Spleen (tissue), 11 donors: ENCODE measurements around the gene MED23. TPM values are rescaled to one million over a fixed set of nuclear protein-coding genes. Genes with fewer than 3 reads are reported as not detected.

Source experiments
- DNase-seq: peaks from one replicate; pipeline ENCODE4 v3.0.0-alpha.2; 2020
- H3K27ac ChIP-seq, 8 donors: fragments of 200-600 bp; sonication (generic) in 7 of 8; 1 replicate in 4 of 8; 2 replicates in 4 of 8; pipeline versions ENCODE4 v1.5.0 to v1.8.0; 2016 to 2021; ENCODE audit warnings: inconsistent platforms in 4 of 8, mild to moderate bottlenecking in 4 of 8, moderate library complexity in 1 of 8
- H3K27me3 ChIP-seq, 7 donors: fragments of 200-600 bp; sonication (generic) in 6 of 7; replicated peaks in 1 of 7; 1 replicate in 4 of 7; 2 replicates in 3 of 7; pipeline versions ENCODE4 v1.5.0 to v1.8.0; 2016 to 2021; ENCODE audit warnings: inconsistent platforms in 3 of 7, mild to moderate bottlenecking in 1 of 7
- H3K36me3 ChIP-seq, 6 donors: fragments of 200-600 bp; sonication (generic) in 5 of 6; 1 replicate in 4 of 6; 2 replicates in 2 of 6; pipeline versions ENCODE4 v1.5.0 to v1.8.0; 2016 to 2021; ENCODE audit warnings: inconsistent platforms in 2 of 6
- H3K4me1 ChIP-seq, 6 donors: fragments of 200-600 bp; sonication (generic) in 5 of 6; 1 replicate in 3 of 6; 2 replicates in 3 of 6; pipeline versions ENCODE4 v1.5.0 to v1.8.0; 2016 to 2021; ENCODE audit warnings: inconsistent platforms in 3 of 6
- H3K4me3 ChIP-seq, 8 donors: fragments of 200-600 bp; sonication (generic) in 7 of 8; 1 replicate in 4 of 8; 2 replicates in 4 of 8; pipeline versions ENCODE4 v1.5.0 to v1.8.0; 2016 to 2021; ENCODE audit warnings: inconsistent platforms in 4 of 8, mild to moderate bottlenecking in 4 of 8, moderate library complexity in 2 of 8
- H3K9me3 ChIP-seq, 8 donors: fragments of 200-600 bp; sonication (generic) in 7 of 8; 1 replicate in 4 of 8; 2 replicates in 4 of 8; pipeline versions ENCODE4 v1.5.0 to v1.8.0; 2016 to 2021; ENCODE audit warnings: inconsistent platforms in 4 of 8
- POLR2A ChIP-seq, 3 donors: fragments of 450-650 bp; IDR thresholded peaks; one replicate each; pipeline ENCODE4 v1.5.1; 2017; ENCODE audit warnings: antibody characterized with exemption in 3 of 3, mild to moderate bottlenecking in 1 of 3
- POLR2AphosphoS5 ChIP-seq, 3 donors: sonication (generic); formaldehyde crosslinking; IDR thresholded peaks; one replicate each; pipeline ENCODE4 v1.5.1; 2017; ENCODE audit warnings: antibody characterized with exemption in 3 of 3
- WGBS, 5 donors: extraction: QIAGEN DNeasy Blood & Tissue Kit in 3 of 5; methylation state at CpG; one replicate each; pipeline versions ENCODE4 v1.1.5 to v1.1.7; 2013 to 2018; 5-methylcytosine and 5-hydroxymethylcytosine counted together
- intact Hi-C: fragments of 100-400 bp; cut with DNase I; formaldehyde crosslinking; loops from one replicate; pipeline ENCODE4 v1.15.0; 2023; ENCODE audit warnings: low total_unique reads
- polyA plus RNA-seq, 3 donors: library from polyadenylated mRNA; stranded (reverse); fragments of 200-250 nt; gene quantifications; one replicate each; pipeline ENCODE4 v1.2.1, GENCODE V29; 2013
- total RNA-seq, 7 donors: library from RNA; depleted of rRNA in 3 of 7; stranded (reverse); fragments of >200 nt in 3 of 7; fragmentation: NEBNext Ultra II Directional in 4 of 7; extraction: Animal tissue kit (Norgen Biotek cat#: 25700) in 4 of 7; gene quantifications; one replicate each; pipeline versions ENCODE4 v1.1.0 to v1.2.1, GENCODE V29; 2016 to 2021
- TF ChIP-seq, protein P1 (sequence below), 11 experiments: fragments of 200-600 bp in 7 of 11; fragments of 450-650 bp in 4 of 11; sonication (generic) in 4 of 11; IDR thresholded peaks in 8 of 11; conservative IDR thresholded peaks in 3 of 11; 1 replicate in 7 of 11; 2 replicates in 4 of 11; pipeline versions ENCODE4 v1.4.0 to v1.8.0; 2016 to 2021; ENCODE audit warnings: antibody characterized with exemption in 11 of 11, inconsistent platforms in 4 of 11, mild to moderate bottlenecking in 1 of 11
- donor health status: healthy with polysubstance abuse.
- donor health status: DM: no; HTN: no; CAD: no; lungs with moderate emphysema.
- donor health status: DM: no; HTN: no; CAD: no.
- donor health status: Bipolar disorder and iron deficiency.
- donor health status: healthy.
- donor health status: DM: no; HTN: no; CAD: no.
- donor health status: DM: yes; HTN: yes; CAD: no.

MED23 gene
- total and polyA plus RNA-seq, 10 donors, result 15.3 to 52.6 (median 37.7) TPM

DNA sequence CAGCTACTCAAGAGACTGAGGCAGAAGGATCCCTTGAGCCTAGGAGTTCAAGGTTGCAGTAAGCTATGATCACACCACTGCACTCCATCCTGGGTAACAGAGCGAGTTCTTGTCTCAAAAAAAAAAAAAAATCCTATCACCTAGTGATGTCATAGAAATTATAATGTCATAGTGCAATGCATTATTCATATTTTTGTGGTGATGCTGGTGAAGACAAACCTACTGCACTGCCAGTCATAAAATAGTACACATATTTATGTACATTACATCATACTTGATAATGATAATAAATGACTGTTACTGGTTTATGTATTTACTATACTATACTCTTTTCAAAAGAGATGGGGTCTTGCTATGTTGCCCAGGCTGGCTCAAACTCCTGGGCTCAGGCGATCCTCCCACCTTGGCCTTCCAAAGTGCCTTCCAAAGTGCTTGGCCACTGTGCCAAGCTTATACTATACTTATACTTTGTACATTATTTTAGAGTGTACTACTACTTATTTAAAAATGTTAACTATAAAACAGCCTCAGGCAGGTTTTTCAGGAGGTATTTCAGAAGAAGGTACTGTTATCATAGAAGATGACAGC is 35.6 kb upstream of the MED23 start:
- no peak overlapping the region for H3K4me3 ChIP-seq
- TF ChIP-seq POLR2AphosphoS5 (IDR thresholded peaks at IDR 0.05) (no peak), POLR2A (IDR thresholded peaks at IDR 0.05) (no peak)
- TF ChIP-seq, protein P1, sequence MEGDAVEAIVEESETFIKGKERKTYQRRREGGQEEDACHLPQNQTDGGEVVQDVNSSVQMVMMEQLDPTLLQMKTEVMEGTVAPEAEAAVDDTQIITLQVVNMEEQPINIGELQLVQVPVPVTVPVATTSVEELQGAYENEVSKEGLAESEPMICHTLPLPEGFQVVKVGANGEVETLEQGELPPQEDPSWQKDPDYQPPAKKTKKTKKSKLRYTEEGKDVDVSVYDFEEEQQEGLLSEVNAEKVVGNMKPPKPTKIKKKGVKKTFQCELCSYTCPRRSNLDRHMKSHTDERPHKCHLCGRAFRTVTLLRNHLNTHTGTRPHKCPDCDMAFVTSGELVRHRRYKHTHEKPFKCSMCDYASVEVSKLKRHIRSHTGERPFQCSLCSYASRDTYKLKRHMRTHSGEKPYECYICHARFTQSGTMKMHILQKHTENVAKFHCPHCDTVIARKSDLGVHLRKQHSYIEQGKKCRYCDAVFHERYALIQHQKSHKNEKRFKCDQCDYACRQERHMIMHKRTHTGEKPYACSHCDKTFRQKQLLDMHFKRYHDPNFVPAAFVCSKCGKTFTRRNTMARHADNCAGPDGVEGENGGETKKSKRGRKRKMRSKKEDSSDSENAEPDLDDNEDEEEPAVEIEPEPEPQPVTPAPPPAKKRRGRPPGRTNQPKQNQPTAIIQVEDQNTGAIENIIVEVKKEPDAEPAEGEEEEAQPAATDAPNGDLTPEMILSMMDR (IDR thresholded peaks at IDR 0.05 in 8 of 11, conservative IDR thresholded peaks at IDR 0.05 in 3 of 11), result no peak

DNA sequence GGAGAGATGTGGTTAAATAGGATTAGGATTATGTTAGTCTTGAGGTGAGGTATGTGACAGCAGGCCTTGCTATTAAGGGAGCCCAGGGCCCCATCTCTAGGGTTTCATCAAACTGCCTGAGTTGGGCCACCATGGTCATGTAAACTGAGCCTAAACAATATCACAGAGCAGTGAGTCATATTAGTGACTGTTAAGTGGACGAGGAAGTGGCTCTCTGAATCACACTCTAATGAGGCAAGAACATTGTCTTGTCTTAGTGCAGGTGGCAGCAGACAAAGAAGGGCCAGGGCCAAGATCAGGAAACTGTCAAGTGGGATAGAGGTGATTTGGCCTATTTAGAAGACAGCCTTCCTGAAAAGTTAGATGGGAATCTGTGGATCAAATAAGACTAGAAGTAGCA is 32.2 kb upstream of the MED23 start:
- no peaks in the 10 kb centered on the region for H3K9me3 ChIP-seq
- intact Hi-C loops, result no loop called here
- no peaks in the 10 kb centered on the region for H3K4me1 ChIP-seq
- no peak for DNase-seq
- no peak overlapping the region for H3K27ac ChIP-seq
- 33 to 61% (median 53%) methylated on average over 1 of the region's 1 CpG for WGBS, 5 donors
- no peaks in the 10 kb centered on the region for H3K27me3 ChIP-seq
- no peaks in the 10 kb centered on the region for H3K36me3 ChIP-seq
- H3K4me3 ChIP-seq, result no peak overlapping the region
- TF ChIP-seq POLR2A (IDR thresholded peaks at IDR 0.05) (no peak), POLR2AphosphoS5 (IDR thresholded peaks at IDR 0.05) (no peak)
- TF ChIP-seq, protein P1 (IDR thresholded peaks at IDR 0.05 in 8 of 11, conservative IDR thresholded peaks at IDR 0.05 in 3 of 11), result no peak

More for the DNA sequence above, 35.6 kb upstream of the MED23 start:
- H3K27ac ChIP-seq, result no peak overlapping the region
- H3K36me3 ChIP-seq, result no peaks in the 10 kb centered on the region
- no peak for DNase-seq
- no peaks in the 10 kb centered on the region for H3K4me1 ChIP-seq
- no peaks in the 10 kb centered on the region for H3K27me3 ChIP-seq
- 88 to 97% (median 89%) methylated on average over 2 of the region's 2 CpGs for WGBS, 5 donors
- intact Hi-C loops, result no loop called here
- H3K9me3 ChIP-seq, result no peaks in the 10 kb centered on the region

DNA sequence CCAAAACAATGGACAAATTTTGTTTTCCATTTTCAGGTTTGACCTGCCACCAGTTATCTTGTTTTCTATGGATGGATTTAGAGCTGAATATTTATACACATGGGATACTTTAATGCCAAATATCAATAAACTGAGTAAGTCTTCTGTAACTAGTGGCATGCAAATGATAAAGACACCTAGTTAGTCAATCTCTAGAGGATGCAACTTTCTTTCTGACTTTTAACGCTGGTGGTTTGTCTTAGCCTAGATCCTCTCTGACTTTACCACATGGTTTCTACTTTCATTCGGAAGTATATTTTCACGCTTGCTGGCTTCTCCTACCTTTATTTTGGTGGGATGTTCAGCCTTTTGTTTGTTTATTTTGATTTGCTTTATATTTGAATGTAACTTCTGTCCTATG is 30.2 kb upstream of the MED23 start:
- Histone ChIP-seq H3K27me3 (no peaks in the 10 kb centered on the region), H3K4me3 (no peak overlapping the region), H3K4me1 (no peaks in the 10 kb centered on the region), H3K27ac (no peak overlapping the region), H3K9me3 (no peaks in the 10 kb centered on the region), H3K36me3 (no peaks in the 10 kb centered on the region)
- TF ChIP-seq, protein P1 (IDR thresholded peaks at IDR 0.05 in 8 of 11, conservative IDR thresholded peaks at IDR 0.05 in 3 of 11), result no peak
- no peak for TF ChIP-seq POLR2A (IDR thresholded peaks at IDR 0.05)
- TF ChIP-seq POLR2AphosphoS5 (IDR thresholded peaks at IDR 0.05), result no peak
- WGBS, 5 donors, result 84 to 94% (median 90%) methylated on average over 3 of the region's 3 CpGs
- intact Hi-C loops, result no loop called here
- DNase-seq, result no peak

DNA sequence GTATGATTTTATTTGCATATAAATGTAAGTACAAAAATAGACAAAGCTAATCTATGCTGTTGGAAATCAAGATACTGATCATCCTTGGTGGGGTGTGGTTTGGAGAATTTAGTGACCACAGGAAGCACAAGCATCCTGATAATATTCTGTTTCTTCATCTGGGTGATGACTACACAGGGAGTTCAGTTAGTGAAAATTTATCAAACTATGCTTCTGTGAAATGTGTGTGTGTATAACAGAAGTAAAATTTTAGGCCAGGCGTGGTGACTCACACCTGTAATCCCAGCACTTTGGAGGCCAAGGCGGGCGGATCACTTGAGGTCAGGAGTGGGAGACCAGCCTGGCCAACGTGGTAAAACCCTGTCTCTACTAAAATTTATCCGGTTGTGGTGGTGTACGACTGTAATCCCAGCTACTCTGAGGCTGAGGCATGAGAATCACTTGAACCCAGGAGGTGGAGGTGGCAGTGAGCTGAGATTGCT is 29.6 kb upstream of the MED23 start:
- DNase-seq, result no peak
- intact Hi-C loops, result no loop called here

More for the DNA sequence above, 29.6 kb upstream of the MED23 start:
- Histone ChIP-seq H3K9me3 (no peaks in the 10 kb centered on the region), H3K27me3 (no peaks in the 10 kb centered on the region), H3K36me3 (no peaks in the 10 kb centered on the region), H3K4me1 (no peaks in the 10 kb centered on the region), H3K27ac (no peak overlapping the region), H3K4me3 (no peak overlapping the region)
- WGBS, 5 donors, result 70 to 84% (median 75%) methylated on average over 6 of the region's 6 CpGs
- TF ChIP-seq, protein P1 (IDR thresholded peaks at IDR 0.05 in 8 of 11, conservative IDR thresholded peaks at IDR 0.05 in 3 of 11), result no peak
- TF ChIP-seq POLR2A (IDR thresholded peaks at IDR 0.05) (no peak), POLR2AphosphoS5 (IDR thresholded peaks at IDR 0.05) (no peak)
